Measurements from ENCODE around the gene ZDHHC11. TPM values are rescaled to one million over a fixed set of nuclear protein-coding genes. Genes with fewer than 3 reads are reported as not detected.

ZDHHC11 gene
- total RNA-seq, 1 donor from 2014 or later = 1.5 TPM

- no peak for DNase-seq (ENCODE audit: low read depth)
Measured at GRCh38 chr5:761059-761771, 89.6 kb downstream of the ZDHHC11 start.

GRCh38 chr5:760363-761058 is 90.3 kb downstream of the ZDHHC11 start:
- H3K4me3 ChIP-seq (ENCODE audit: low read depth, low read length) = no peak overlapping the region
- no peak for TF ChIP-seq CTCF (conservative IDR thresholded peaks at IDR 0.05; ENCODE audit: low read depth, low read length)
- no peak for DNase-seq (ENCODE audit: low read depth)

More at GRCh38 chr5:761059-761771, 89.6 kb downstream of the ZDHHC11 start:
- H3K4me3 ChIP-seq (ENCODE audit: low read depth, low read length) = no peak overlapping the region
- no peak for TF ChIP-seq CTCF (conservative IDR thresholded peaks at IDR 0.05; ENCODE audit: low read depth, low read length)

- TF ChIP-seq CTCF (conservative IDR thresholded peaks at IDR 0.05; ENCODE audit: low read depth, low read length) = no peak
- H3K4me3 ChIP-seq (ENCODE audit: low read depth, low read length) = no peak overlapping the region
- no peak for DNase-seq (ENCODE audit: low read depth)
Measured at GRCh38 chr5:759781-760362, 90.9 kb downstream of the ZDHHC11 start.

GRCh38 chr5:759111-759751 is 91.6 kb downstream of the ZDHHC11 start:
- DNase-seq (ENCODE audit: low read depth) = no peak
- no peak for TF ChIP-seq CTCF (conservative IDR thresholded peaks at IDR 0.05; ENCODE audit: low read depth, low read length)
- no peak overlapping the region for H3K4me3 ChIP-seq (ENCODE audit: low read depth, low read length)

- no peak for TF ChIP-seq CTCF (conservative IDR thresholded peaks at IDR 0.05; ENCODE audit: low read depth, low read length)
- DNase-seq (ENCODE audit: low read depth) = no peak
- H3K4me3 ChIP-seq (ENCODE audit: low read depth, low read length) = no peak overlapping the region
Measured at GRCh38 chr5:758698-759053, 92.1 kb downstream of the ZDHHC11 start.

- H3K4me3 ChIP-seq (ENCODE audit: low read depth, low read length) = no peak overlapping the region
- DNase-seq (ENCODE audit: low read depth) = no peak
- TF ChIP-seq CTCF (conservative IDR thresholded peaks at IDR 0.05; ENCODE audit: low read depth, low read length) = no peak
Measured at GRCh38 chr5:757931-758697, 92.7 kb downstream of the ZDHHC11 start.

All from epithelial cell of proximal tubule (primary cell).